Mesenteric fat pad (tissue), 1 donor: ENCODE data around the gene SYCP1. TPM values are rescaled to one million over a fixed set of nuclear protein-coding genes. Genes with fewer than 3 reads are reported as not detected.
"Not testable (repeated sequence)": the region's sequence is repeated elsewhere in the genome, so short reads cannot be mapped to it uniquely, and the experiment has no call there.

Experiments used
- DNase-seq: peaks from one replicate; pipeline ENCODE4 v3.0.0-alpha.2; 2020; ENCODE audit warnings: low spot score
- long read RNA-seq: library from polyadenylated mRNA; unstranded; transcript quantifications from one replicate; pipeline ENCODE4 v2.0.0, GENCODE V29; 2020
- total RNA-seq: library from RNA; stranded (reverse); fragmentation: NEBNext Ultra II Directional; extraction: Animal tissue kit (Norgen Biotek cat#: 25700); gene quantifications from one replicate; pipeline ENCODE4 v1.2.1, GENCODE V29; 2021
- donor health status: DM: yes; HTN: yes; CAD: no.

SYCP1 gene
- total RNA-seq = not detected
- long read RNA-seq = 0 reads

- DNase-seq = no peak
Observed at GRCh38 chr1:114854693-114855320, at the start of gene SYCP1. TSS of gene SYCP1 (plus strand) at chr1:114854863. CDS start at chr1:114855465, 602 bp downstream.

- DNase-seq = no peak
Observed at GRCh38 chr1:114819869-114820268, 34.8 kb upstream of the SYCP1 start.

- no peak for DNase-seq
Observed at GRCh38 chr1:114820392-114820791, 34.3 kb upstream of the SYCP1 start.

- no peak for DNase-seq
Observed at GRCh38 chr1:114821978-114822377, 32.7 kb upstream of the SYCP1 start.

- DNase-seq = no peak
Observed at GRCh38 chr1:114828251-114828650, 26.4 kb upstream of the SYCP1 start.

- DNase-seq = not testable (repeated sequence)
Observed at GRCh38 chr1:114830075-114830474, 24.6 kb upstream of the SYCP1 start.

GRCh38 chr1:114831276-114831994 is 23.2 kb upstream of the SYCP1 start:
- DNase-seq = no peak

GRCh38 chr1:114832057-114832456 is 22.6 kb upstream of the SYCP1 start:
- no peak for DNase-seq

GRCh38 chr1:114833421-114833820 is 21.2 kb upstream of the SYCP1 start:
- DNase-seq = no peak

- no peak for DNase-seq
Observed at GRCh38 chr1:114844270-114844669, 10.4 kb upstream of the SYCP1 start.

GRCh38 chr1:114853584-114853983 is 1.1 kb upstream of the SYCP1 start:
- DNase-seq = no peak

- no peak for DNase-seq
Observed at GRCh38 chr1:114861384-114861783, 6.7 kb downstream of the SYCP1 start.

- no peak for DNase-seq
Observed at GRCh38 chr1:114892194-114892918, 37.7 kb downstream of the SYCP1 start.

GRCh38 chr1:114896795-114897194 is 42.1 kb downstream of the SYCP1 start:
- DNase-seq = no peak

GRCh38 chr1:114901814-114902213 is 47.2 kb downstream of the SYCP1 start:
- no peak for DNase-seq

GRCh38 chr1:114902343-114902742 is 47.7 kb downstream of the SYCP1 start:
- DNase-seq = no peak

- DNase-seq = no peak
Observed at GRCh38 chr1:114903480-114903879, 48.8 kb downstream of the SYCP1 start.

- DNase-seq = not testable (repeated sequence)
Observed at GRCh38 chr1:114915720-114916119, 61.1 kb downstream of the SYCP1 start.

- DNase-seq = no peak
Observed at GRCh38 chr1:114926607-114927006, 71.9 kb downstream of the SYCP1 start.

- no peak for DNase-seq
Observed at GRCh38 chr1:114927401-114927800, 72.7 kb downstream of the SYCP1 start.

- DNase-seq = no peak
Observed at GRCh38 chr1:114956570-114956969, 101.9 kb downstream of the SYCP1 start.

- DNase-seq = no peak
Observed at GRCh38 chr1:114959423-114959822, 104.8 kb downstream of the SYCP1 start.
